ENCODE measurements around the gene ACTRT3. TPM values are rescaled to one million over a fixed set of nuclear protein-coding genes. Genes with fewer than 3 reads are reported as not detected.

The ACTRT3 gene
- total RNA-seq = 1 to 10 TPM; 1.5 to 4.6 (median 3.3) TPM

DNA sequence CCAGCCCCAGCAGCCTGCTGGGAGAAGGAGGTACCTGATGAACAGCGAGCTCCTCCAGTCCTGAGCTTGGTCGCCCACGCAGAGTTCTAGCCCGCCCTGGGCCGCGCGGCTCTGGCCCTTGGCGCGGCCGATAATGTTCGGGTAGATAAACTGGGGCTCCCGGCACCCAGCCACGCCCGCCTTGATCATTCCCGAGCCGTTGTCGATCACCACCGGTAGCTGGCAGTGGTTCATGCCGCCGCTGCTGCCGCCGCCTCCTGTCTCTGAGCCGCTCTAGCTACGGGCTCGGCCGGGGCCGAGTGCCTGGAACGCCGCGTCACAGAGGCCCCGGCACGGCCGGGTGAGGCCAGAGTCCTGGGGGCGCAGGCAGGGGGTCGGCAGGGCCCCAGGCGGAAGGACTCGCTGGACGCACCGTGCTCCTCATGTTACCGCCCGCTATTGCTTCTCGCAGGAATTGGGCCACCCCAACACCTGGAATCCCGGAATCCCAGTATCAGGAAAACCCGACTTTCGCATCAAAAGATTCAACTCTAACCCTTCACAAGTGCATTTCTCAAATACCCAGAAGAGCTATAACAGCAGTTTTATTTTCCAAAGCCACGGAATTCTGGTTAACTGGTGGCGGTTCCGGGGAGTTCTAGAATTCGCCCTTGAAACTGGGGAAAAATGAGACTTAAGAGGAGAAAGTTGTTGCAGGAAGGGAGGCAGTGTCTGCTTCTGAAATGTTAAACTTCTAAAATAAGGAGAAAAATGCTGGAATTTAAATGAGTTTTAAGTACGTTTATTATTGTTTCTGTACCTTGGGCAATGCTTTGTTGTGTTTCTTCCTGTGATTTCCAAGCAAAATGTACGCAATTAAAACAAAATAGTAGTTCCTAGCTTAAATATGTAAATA, at the start of gene ACTRT3:
TSS of gene ACTRT3 (minus strand) at position 275 of the 895 bp plus-strand sequence. CDS start at position 234, 41 bp downstream.
- Histone ChIP-seq H3K36me3 (no peaks in the 10 kb centered on the region), H3K27ac (peak within 1 kb of the TSS; percentile 90 to 96), H3K27me3 (no peaks in the 10 kb centered on the region), H3K4me3 (peak within 1 kb of the TSS; percentile 54 to 92 (median 75)), H3K4me1 (peaks cover 3 to 6% of the 10 kb centered on the region in 2 donors), H3K9me3 (peaks cover 0 to 4% of the 10 kb centered on the region in 2 donors)
- DNase-seq (ENCODE audit: low spot score in 2 of 2) = peak; percentile 29 to 63
- intact Hi-C loops (cut with DNase I; ENCODE audit: low total_unique reads) = no loop called here
- TF ChIP-seq POLR2AphosphoS5 (IDR thresholded peaks at IDR 0.05) (peak in 2 of 3 donors; percentile 21 to 39), POLR2A (IDR thresholded peaks at IDR 0.05) (no peak)
- TF ChIP-seq, protein P1, sequence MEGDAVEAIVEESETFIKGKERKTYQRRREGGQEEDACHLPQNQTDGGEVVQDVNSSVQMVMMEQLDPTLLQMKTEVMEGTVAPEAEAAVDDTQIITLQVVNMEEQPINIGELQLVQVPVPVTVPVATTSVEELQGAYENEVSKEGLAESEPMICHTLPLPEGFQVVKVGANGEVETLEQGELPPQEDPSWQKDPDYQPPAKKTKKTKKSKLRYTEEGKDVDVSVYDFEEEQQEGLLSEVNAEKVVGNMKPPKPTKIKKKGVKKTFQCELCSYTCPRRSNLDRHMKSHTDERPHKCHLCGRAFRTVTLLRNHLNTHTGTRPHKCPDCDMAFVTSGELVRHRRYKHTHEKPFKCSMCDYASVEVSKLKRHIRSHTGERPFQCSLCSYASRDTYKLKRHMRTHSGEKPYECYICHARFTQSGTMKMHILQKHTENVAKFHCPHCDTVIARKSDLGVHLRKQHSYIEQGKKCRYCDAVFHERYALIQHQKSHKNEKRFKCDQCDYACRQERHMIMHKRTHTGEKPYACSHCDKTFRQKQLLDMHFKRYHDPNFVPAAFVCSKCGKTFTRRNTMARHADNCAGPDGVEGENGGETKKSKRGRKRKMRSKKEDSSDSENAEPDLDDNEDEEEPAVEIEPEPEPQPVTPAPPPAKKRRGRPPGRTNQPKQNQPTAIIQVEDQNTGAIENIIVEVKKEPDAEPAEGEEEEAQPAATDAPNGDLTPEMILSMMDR (IDR thresholded peaks at IDR 0.05) = peak in 1 of 3 donors; percentile 12

DNA sequence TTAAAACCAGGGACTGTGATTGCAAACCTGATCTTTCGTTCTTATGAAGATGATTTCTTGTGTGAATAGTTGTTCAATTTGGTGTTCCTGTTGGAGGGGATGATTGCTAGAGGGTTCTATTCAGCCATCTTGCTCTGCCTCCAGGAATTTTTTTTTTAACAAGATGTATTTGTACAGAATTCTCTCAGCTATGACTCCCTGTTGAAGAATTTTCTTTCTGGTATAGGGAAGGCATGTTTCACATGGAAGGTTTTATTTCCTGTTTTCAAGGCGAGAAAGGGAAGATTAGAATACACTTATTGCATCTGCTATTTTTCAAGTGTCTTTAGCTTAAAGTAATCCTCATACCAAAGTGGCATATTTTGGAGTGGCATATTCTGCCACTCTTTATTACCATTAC, 49.0 kb upstream of the ACTRT3 start:
- DNase-seq (ENCODE audit: low spot score in 2 of 2) = no peak
- Histone ChIP-seq H3K4me1 (no peaks in the 10 kb centered on the region), H3K27me3 (peaks cover 0 to 5% of the 10 kb centered on the region in 2 donors), H3K9me3 (peaks cover 0 to 12% of the 10 kb centered on the region in 2 donors), H3K4me3 (no peak overlapping the region), H3K27ac (no peak overlapping the region), H3K36me3 (no peaks in the 10 kb centered on the region)
- intact Hi-C loops (cut with DNase I; ENCODE audit: low total_unique reads) = no loop called here
- TF ChIP-seq, protein P1 (IDR thresholded peaks at IDR 0.05) = no peak
- TF ChIP-seq POLR2AphosphoS5 (IDR thresholded peaks at IDR 0.05) = no peak
- no peak for TF ChIP-seq POLR2A (IDR thresholded peaks at IDR 0.05)

DNA sequence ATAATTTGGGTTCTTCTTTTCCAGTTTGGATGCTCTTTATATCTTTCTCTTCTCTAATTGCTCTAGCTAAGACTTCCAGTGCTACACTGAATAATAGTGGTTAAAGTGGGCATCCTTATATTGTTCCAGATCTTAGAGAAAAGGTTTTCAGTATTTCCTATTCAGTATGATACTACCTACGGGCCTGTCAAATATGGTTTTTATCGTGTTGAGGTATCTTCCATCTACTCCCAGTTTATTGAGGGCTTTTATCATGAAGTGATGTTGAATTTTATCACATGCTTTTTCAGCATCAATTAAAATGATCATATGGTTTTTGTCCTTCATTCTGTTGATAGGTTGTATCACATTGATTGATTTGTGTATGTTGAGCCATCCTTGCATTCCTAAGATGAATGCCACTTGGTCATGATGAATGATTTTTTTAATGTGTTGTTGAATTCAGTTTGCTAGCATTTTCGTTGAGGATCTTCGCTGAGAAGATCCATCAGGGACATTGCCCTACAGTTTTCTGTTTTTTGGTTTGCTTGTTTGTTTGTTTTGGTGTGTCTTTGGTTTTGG, 46.3 kb upstream of the ACTRT3 start:
- Histone ChIP-seq H3K27me3 (peaks cover 0 to 5% of the 10 kb centered on the region in 2 donors), H3K4me1 (no peaks in the 10 kb centered on the region), H3K36me3 (no peaks in the 10 kb centered on the region), H3K4me3 (no peak overlapping the region), H3K27ac (no peak overlapping the region), H3K9me3 (peaks cover 0 to 12% of the 10 kb centered on the region in 2 donors)
- intact Hi-C loops (cut with DNase I; ENCODE audit: low total_unique reads) = no loop called here
- TF ChIP-seq POLR2AphosphoS5 (IDR thresholded peaks at IDR 0.05) = no peak
- no peak for DNase-seq (ENCODE audit: low spot score in 2 of 2)

DNA sequence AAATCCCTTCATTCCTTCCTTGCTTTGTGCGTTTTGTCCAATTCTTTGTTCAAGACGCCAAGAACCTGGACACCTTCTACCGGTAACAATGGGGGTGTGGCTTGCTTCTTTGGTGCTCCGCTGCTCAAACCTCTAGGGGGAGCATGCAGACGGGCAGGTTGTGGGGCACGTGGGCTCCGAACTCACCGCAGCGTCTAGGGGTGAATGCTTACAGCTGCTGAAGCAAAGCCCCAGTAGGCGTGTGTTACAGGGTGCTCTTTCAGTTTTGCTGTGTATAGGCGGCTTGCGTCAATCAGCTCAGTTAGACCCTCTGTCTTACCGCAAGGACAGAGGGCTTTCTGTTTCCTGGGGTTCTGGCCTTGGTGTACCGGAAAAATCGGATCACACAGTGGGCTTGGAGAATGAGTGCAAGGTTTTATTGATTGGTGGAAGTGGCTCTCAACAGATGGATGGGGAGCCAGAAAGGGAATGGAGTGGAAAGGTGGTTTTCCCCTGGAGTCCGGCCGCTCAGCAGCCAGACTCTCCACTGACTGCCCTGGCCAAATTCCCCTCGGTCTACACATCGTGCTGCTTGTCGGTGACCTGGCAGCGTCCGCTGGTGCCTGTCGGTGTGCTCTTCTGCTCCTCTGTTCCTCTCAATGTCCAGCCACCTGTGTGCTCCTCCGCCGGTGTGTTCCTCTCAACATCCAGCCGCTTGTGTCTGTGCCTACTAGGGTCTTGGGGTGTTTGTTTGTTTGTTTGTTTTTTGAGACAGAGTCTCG, 44.6 kb upstream of the ACTRT3 start:
- Histone ChIP-seq H3K9me3 (peaks cover 0 to 12% of the 10 kb centered on the region in 2 donors), H3K4me3 (peak overlapping the region; percentile 65 to 76 (median 74)), H3K4me1 (no peaks in the 10 kb centered on the region), H3K36me3 (no peaks in the 10 kb centered on the region), H3K27ac (no peak overlapping the region), H3K27me3 (no peaks in the 10 kb centered on the region)
- TF ChIP-seq, protein P1 (IDR thresholded peaks at IDR 0.05) = no peak
- TF ChIP-seq POLR2A (IDR thresholded peaks at IDR 0.05) (no peak), POLR2AphosphoS5 (IDR thresholded peaks at IDR 0.05) (no peak)
- intact Hi-C loops (cut with DNase I; ENCODE audit: low total_unique reads) = no loop called here
- DNase-seq (ENCODE audit: low spot score in 2 of 2) = no peak

DNA sequence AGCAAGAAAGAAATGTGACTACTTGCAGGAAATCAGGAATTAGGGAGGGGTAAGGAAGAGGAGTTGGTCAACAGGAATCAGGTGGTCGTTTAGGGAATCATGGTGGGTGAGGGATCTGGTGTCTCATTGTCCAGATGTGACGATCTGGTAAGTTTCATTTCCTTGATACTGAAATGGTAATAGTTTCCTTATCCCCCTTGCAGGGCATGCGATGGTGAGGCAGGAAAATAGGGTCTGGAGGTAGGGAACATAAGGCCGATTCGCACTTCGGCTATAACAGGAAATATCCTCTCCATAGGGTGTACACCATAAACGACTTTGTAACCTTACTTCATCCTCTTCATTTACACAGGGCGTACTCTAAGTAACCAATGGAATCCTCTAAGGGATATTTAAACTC, 43.9 kb upstream of the ACTRT3 start:
- Histone ChIP-seq H3K36me3 (no peaks in the 10 kb centered on the region), H3K4me3 (peak overlapping the region; percentile 65 to 76 (median 74)), H3K9me3 (peaks cover 0 to 12% of the 10 kb centered on the region in 2 donors), H3K27me3 (no peaks in the 10 kb centered on the region), H3K4me1 (no peaks in the 10 kb centered on the region), H3K27ac (peak overlapping the region in 1 of 2 donors; percentile 78)
- no peak for DNase-seq (ENCODE audit: low spot score in 2 of 2)
- TF ChIP-seq POLR2AphosphoS5 (IDR thresholded peaks at IDR 0.05) = no peak
- TF ChIP-seq, protein P1 (IDR thresholded peaks at IDR 0.05) = no peak
- no peak for TF ChIP-seq POLR2A (IDR thresholded peaks at IDR 0.05)
- intact Hi-C loops (cut with DNase I; ENCODE audit: low total_unique reads) = no loop called here
